Activated CD8-positive, alpha-beta T cell treated with anti-CD3 and anti-CD28 coated beads, Interleukin-2, amount 10 ng/mL, durations not matched to agents 7 days and 5 days (primary cell): ENCODE data around the gene RTN4R. TPM values are rescaled to one million over a fixed set of nuclear protein-coding genes. Genes with fewer than 3 reads are reported as not detected.

Experiments
- ATAC-seq: fragments of 150-1000 bp; cut with Tn5 transposase; one replicate; pipeline ENCODE4 v1.10.0; 2021; ENCODE audit warnings: moderate library complexity
- CTCF ChIA-PET: fragments of 350-600 bp; sonication (Branson Sonifier 250); formaldehyde crosslinking; loops from one replicate; lab custom pipeline; 2021; ENCODE audit warnings: antibody characterized with exemption; lab: Charles Lee
- POLR2A ChIA-PET: fragments of 350-600 bp; sonication (Branson Sonifier 250); formaldehyde crosslinking; loops from one replicate; lab custom pipeline; 2021; ENCODE audit warnings: antibody characterized with exemption; lab: Charles Lee
- DNase-seq: peaks from one replicate; pipeline ENCODE4 v3.0.0-alpha.2; 2020
- H3K27ac Mint-ChIP-seq: one replicate; pipeline ENCODE4 v1.8.0; 2021; ENCODE audit warnings: mild to moderate bottlenecking, mixed read lengths
- H3K27me3 Mint-ChIP-seq: one replicate; pipeline ENCODE4 v1.8.0; 2021; ENCODE audit warnings: low read depth, mixed read lengths
- H3K36me3 Mint-ChIP-seq: one replicate; pipeline ENCODE4 v1.8.0; 2021; ENCODE audit warnings: low read depth, mixed read lengths
- H3K4me1 Mint-ChIP-seq: one replicate; pipeline ENCODE4 v1.8.0; 2021; ENCODE audit warnings: low read depth, mixed read lengths
- H3K4me3 Mint-ChIP-seq: one replicate; pipeline ENCODE4 v1.8.0; 2021; ENCODE audit warnings: mild to moderate bottlenecking, mixed read lengths
- H3K9me3 Mint-ChIP-seq: one replicate; pipeline ENCODE4 v1.8.0; 2022; ENCODE audit warnings: mixed read lengths; ENCODE audit not compliant: insufficient read depth
- total RNA-seq, 2 experiments: library from RNA; stranded (reverse); gene quantifications; one replicate each; pipeline ENCODE4 v1.2.3, GENCODE V29; 2021

Gene RTN4R
- total RNA-seq, 2 experiments from 2014 or later, result 3.7 to 3.8 TPM

DNA sequence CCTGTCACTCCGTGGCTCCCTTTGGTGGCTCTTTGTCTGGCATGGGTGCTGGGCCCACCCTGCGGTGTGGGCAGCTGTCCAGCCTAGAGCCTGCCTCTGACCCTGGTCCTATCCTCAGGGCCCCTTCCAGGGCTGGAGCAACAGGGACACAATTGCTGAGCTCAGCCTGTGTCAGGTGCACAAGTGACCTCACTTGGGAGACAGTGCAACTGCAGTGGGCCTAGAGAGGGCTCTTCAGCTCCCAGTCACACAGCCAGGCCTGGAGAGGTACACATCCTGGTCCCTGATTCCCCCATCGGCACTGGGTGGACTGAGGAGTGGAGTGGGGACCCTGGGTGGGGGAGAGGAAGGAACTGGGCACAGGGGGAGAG is 43.9 kb downstream of the RTN4R start:
- POLR2A ChIA-PET, result interaction anchor here (0.6 kb wide), 1 partner anchor 179 kb away, joined by 3 read pairs; no protein-coding TSS in a partner anchor
- Mint-ChIP-seq H3K9me3 (no peaks in the 10 kb centered on the region), H3K27me3 (no peaks in the 10 kb centered on the region), H3K36me3 (no peaks in the 10 kb centered on the region), H3K4me1 (no peaks in the 10 kb centered on the region), H3K27ac (no peak overlapping the region), H3K4me3 (no peak overlapping the region)
- no peak for DNase-seq
- CTCF ChIA-PET, result interaction anchor here (1.4 kb wide), 1 partner anchor 67 kb away, joined by 3 read pairs; no protein-coding TSS in a partner anchor
- no peak for ATAC-seq

DNA sequence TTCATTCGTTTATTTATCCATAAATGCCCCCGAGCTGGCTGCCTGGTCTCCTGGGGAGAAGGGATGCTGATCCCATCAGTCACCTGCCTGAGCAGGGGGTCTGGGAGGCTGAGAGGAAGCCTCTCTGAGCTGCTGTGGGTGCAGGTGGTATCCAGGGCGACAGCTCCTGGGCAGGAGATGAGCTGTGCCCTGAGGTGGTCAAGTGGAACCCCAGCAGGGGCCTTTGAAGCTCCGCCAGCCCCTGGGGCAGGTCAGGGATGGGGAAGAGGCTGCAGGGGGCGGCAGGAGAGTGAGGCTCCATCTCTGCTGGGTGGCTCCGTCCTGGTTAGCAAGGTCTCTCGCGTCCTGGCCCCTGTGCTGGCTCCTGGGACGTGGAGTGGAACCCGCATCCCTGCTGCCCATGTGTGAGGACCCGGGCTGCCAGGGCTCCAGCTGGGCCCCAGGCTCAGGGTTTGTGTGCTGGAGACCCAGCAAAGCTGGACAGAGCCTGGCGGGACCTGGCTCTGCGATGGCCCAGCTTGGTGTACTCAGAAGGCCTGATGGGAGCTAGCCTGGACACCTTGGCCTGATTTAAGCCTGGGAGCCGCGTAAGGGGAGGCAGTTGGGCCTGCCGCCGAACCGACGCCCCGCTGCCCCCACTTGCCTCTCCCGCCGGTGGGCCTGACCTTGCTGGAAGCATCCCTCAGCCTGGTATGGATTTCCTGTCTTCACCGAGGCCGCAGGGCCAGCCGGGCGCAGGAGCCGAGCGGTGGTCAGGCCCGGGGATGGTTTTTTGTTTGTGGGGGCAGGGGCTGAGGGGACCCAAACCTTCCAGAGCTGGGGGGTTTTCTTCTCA is 44.5 kb downstream of the RTN4R start:
- Mint-ChIP-seq H3K4me1 (no peaks in the 10 kb centered on the region), H3K27ac (no peak overlapping the region), H3K4me3 (no peak overlapping the region), H3K36me3 (no peaks in the 10 kb centered on the region), H3K27me3 (no peaks in the 10 kb centered on the region), H3K9me3 (no peaks in the 10 kb centered on the region)
- DNase-seq (no peak), ATAC-seq (no peak)
- ChIA-PET POLR2A (no interaction called here), CTCF (interaction anchor here (1.4 kb wide), 1 partner anchor 67 kb away, joined by 3 read pairs; no protein-coding TSS in a partner anchor)

DNA sequence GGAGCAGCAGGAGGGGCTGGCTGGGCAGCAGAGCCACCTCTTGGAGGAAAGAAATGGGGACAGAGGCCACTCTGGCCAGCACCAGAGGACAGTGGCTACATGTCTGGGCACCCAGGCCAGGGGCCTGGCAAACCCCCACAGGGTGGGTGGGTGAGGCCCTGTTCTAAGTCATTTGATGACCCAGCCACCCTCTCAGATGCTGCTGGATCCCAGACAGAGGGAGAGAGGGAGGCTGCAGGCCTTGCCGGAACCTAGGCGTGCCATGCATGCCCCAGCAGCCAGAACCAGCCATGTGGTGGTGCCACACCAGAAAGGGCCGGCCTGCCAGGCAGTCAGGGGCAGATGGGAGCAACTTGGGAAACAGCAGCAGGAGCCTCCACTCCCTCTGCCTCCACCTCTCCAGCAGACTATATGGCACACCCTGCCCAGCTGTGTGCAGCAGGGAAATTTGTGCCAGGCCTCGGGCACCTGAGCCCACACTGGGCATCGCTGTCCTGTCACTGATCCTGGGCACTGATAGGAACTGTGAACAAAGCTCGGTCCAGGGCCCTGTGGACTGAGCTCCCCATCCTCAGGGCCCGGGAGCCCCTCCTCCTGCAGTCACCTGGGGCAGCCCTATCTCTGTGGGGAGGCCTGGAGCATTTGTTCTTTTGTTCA is 45.2 kb downstream of the RTN4R start:
- POLR2A ChIA-PET, result no interaction called here
- H3K9me3 Mint-ChIP-seq, result no peaks in the 10 kb centered on the region
- no peak for DNase-seq

DNA sequence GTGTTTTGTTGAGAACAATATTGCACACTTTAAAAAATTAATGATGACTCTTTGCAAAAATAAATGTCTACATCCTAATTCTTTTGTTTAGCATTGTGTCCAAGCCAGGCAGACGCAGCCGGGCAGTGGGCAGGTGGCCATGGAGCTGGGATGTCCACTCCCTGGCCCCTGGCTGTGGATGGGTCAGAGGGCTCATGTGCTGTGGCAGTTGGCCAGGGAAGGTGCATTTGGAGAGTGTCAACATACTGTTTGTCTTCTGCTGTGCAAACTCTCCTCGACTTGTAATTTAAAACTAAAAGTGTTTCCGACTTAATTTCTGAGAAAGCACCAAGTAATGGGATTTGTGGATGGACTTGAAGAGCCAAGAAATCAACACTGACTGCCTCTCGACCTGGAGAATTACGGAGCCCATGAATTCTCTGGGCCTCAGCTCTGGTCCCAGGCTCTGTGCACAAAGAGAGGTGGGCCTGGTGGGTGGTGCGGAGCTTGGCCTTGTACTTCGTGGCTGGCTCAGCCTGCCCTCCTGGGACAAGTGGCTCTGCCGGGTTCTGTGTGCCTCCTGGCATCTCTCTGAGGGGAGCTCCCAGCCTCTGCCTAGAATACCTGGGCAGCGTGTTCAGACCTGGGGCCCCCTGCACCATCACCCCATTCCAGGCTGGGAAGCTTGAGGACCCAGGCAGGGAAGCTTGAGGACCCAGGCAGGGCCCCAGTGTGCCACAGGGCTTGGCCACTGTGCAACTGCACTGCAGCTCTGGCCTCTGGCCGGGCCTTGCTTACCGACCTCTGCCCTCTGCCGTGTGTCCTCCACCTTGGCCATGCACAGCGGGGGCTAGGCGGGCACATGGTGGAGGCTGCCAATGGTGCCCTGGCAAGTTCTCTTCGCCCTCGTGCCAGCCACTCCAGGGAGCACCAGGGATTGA is 46.4 kb downstream of the RTN4R start:
- DNase-seq, result no peak
- Mint-ChIP-seq H3K4me3 (no peak overlapping the region), H3K9me3 (no peaks in the 10 kb centered on the region), H3K27me3 (no peaks in the 10 kb centered on the region), H3K36me3 (no peaks in the 10 kb centered on the region), H3K27ac (no peak overlapping the region), H3K4me1 (no peaks in the 10 kb centered on the region)
- ChIA-PET POLR2A (no interaction called here), CTCF (no interaction called here)
- no peak for ATAC-seq

More for the DNA sequence above, 45.2 kb downstream of the RTN4R start:
- Mint-ChIP-seq H3K27ac (no peak overlapping the region), H3K4me3 (no peak overlapping the region), H3K27me3 (no peaks in the 10 kb centered on the region), H3K36me3 (no peaks in the 10 kb centered on the region), H3K4me1 (no peaks in the 10 kb centered on the region)
- ATAC-seq, result no peak
- CTCF ChIA-PET, result no interaction called here

DNA sequence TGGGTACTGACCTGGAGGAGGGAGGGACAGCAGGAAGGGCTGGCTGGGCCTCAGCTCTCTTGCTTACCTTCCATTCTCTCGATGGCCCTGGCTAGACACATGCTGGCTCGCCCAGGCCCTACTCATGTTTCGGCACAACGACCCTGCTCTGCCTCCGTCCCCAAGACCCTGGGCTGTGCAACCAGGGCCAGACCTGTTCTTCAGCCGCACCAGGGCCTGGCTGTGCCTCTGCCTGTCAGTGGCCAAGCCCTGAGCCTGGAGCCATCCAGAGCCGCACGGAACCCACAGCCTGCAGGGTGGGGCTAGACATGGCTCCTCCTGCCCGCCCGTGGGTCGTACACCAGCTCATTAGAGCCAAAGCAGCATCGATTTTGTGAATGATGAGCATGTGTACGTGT is 47.5 kb downstream of the RTN4R start:
- ChIA-PET CTCF (no interaction called here), POLR2A (no interaction called here)
- no peaks in the 10 kb centered on the region for H3K9me3 Mint-ChIP-seq
- H3K27me3 Mint-ChIP-seq, result no peaks in the 10 kb centered on the region
- H3K4me1 Mint-ChIP-seq, result no peaks in the 10 kb centered on the region
- H3K27ac Mint-ChIP-seq, result no peak overlapping the region
- DNase-seq (no peak), ATAC-seq (no peak)
- no peaks in the 10 kb centered on the region for H3K36me3 Mint-ChIP-seq
- H3K4me3 Mint-ChIP-seq, result no peak overlapping the region

DNA sequence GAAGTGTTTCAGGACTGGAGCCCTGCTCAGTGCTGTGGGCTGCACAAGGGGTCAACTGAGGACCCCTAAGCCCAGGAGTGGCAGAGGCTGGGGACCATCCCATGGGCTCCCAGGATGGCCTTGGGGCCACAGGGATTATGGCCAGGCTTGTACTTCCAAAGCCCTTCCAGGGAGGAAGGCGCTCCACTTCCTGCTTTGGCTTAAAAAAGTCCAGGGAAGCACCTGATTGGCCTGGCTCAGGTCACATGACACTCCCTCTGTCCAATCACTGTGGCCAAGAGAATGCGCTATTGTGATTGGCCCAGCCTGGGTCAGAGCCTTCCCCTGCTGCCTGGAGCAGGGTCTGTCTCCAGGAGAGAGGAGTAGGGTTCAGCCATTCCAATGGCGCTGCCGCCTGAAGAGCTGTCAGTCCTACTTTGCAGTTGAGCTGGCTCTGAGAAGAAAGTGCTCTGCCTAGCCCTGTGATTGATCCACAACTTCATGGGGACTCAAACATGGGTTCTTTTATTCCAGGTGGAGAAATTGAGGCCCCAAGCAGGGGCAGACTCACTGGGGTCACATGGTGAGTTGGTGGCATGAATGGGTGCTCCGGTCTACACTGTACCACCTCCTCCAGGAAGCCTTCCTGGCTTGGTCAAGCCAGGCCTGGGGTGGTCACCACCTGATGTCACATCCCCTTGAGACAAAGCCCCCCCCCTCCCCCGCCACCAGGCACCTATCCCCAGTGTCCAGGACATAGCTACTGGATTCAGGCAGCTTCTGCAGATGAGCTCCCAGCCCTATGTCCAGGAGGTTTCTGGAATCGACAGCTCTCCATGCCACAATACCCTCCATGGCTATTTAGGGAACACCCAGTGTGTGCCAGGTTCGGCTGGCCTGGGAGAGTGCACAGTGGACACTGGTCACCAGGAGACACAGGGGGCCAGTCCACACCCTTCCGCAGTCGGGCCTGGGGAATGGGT is 48.2 kb downstream of the RTN4R start:
- ATAC-seq (no peak), DNase-seq (no peak)
- H3K36me3 Mint-ChIP-seq, result no peaks in the 10 kb centered on the region
- ChIA-PET CTCF (no interaction called here), POLR2A (no interaction called here)
- H3K4me1 Mint-ChIP-seq, result no peaks in the 10 kb centered on the region
- H3K4me3 Mint-ChIP-seq, result no peak overlapping the region
- no peak overlapping the region for H3K27ac Mint-ChIP-seq
- H3K9me3 Mint-ChIP-seq, result no peaks in the 10 kb centered on the region
- no peaks in the 10 kb centered on the region for H3K27me3 Mint-ChIP-seq

DNA sequence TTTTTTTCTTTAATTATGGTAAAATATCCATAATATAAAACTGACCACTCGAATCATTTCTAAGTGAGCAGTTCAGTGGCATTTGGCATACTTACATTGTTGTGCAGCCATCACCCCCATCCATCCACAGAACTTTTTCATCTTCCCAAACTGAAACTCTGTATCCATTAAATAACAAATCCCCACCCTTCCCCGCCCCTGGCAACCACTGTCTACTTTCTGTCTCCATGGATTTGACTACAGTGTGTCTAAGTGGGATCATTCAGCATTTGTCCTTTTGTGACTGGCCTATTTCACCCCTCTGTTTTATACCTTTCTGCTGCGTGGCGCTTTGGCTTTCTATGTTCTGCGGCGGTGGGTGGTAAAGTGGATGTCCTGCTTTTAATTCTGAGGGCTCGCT is 49.1 kb downstream of the RTN4R start:
- Mint-ChIP-seq H3K4me1 (no peaks in the 10 kb centered on the region), H3K4me3 (no peak overlapping the region), H3K9me3 (no peaks in the 10 kb centered on the region), H3K36me3 (no peaks in the 10 kb centered on the region), H3K27ac (no peak overlapping the region), H3K27me3 (no peaks in the 10 kb centered on the region)
- ChIA-PET CTCF (no interaction called here), POLR2A (no interaction called here)
- ATAC-seq (no peak), DNase-seq (no peak)

DNA sequence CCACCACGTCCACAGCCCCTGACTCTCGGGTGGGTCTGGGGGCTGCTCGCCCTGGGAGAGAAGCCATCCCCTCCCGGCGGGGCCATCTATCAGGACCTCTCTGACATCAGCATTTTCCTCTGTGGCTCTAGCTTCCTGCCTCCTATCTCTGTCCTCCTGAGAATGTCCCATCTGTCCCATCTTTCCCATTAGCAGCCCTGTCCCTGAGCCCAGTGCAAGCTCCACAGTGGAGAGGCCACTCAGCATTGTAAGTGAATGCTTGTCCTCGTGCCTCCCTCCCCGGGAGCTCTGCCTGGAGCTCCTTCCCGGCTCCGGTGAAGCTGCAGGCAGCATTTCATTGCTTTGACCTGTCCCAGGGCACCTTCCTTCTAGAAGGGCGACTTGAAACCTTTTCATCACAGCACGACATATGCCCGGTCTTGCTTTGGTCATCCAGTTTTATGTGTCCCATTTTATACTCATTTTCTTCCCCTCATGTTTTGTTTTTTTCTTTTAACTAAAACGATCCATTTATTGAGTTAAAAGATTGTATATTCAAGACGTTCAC is 49.7 kb downstream of the RTN4R start:
- Mint-ChIP-seq H3K27ac (no peak overlapping the region), H3K4me1 (no peaks in the 10 kb centered on the region), H3K36me3 (no peaks in the 10 kb centered on the region), H3K9me3 (no peaks in the 10 kb centered on the region), H3K27me3 (no peaks in the 10 kb centered on the region), H3K4me3 (no peak overlapping the region)
- DNase-seq, result no peak
- ChIA-PET CTCF (no interaction called here), POLR2A (no interaction called here)
- no peak for ATAC-seq

DNA sequence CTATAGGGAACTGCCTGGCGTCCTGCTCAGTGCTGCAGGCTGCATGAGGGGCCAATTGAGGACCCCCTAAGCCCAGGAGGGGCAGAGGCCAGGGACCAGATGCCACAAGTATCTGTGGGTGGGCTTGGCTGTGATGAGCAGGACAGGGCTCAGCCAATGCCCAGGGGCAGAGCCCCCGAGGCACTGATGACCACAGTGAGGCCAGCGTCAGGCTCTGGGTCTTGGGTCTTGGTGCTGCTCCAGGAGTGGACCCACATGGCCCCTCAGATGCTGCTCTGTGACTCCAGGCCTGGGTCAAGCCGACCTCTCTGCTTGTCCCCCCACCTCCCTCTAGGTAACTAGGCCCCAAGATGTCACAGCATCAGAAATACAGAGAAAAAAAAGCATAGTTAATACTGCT is 50.6 kb downstream of the RTN4R start:
- ATAC-seq (no peak), DNase-seq (no peak)
- ChIA-PET CTCF (no interaction called here), POLR2A (no interaction called here)
- Mint-ChIP-seq H3K4me1 (no peaks in the 10 kb centered on the region), H3K4me3 (no peak overlapping the region), H3K27ac (no peak overlapping the region), H3K36me3 (no peaks in the 10 kb centered on the region), H3K9me3 (no peaks in the 10 kb centered on the region), H3K27me3 (no peaks in the 10 kb centered on the region)

DNA sequence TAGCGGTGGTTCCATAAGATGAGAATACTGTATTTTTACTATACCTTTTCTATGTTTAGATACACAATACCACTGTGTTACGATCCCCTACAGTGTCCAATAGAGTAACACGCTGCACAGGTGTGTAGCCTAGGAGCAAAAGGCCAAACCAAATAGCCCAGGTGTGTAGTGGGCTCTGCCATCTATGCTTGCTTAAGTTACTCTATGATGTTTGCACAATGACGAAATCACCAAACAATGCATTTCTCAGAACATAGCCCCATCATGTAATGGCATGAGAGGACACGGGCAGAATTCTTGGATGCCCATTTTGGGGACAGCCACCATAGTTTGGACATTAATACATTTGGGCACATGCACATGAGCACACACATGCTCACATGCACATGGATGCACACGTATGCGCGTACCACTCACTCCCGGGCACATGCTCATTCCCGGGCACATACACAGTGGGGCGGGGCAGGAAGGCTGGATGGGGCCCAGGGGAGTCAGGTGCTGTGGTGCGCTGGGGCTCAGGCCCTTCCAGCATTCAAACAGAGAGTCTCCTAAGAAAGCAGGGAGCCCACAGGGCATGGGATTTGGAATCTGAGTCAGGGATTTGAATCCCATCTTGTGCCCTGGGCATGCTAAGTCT is 51.1 kb downstream of the RTN4R start:
- no peaks in the 10 kb centered on the region for H3K4me1 Mint-ChIP-seq
- no peak for ATAC-seq
- H3K27me3 Mint-ChIP-seq, result no peaks in the 10 kb centered on the region
- H3K9me3 Mint-ChIP-seq, result no peaks in the 10 kb centered on the region
- H3K27ac Mint-ChIP-seq, result no peak overlapping the region
- H3K4me3 Mint-ChIP-seq, result no peak overlapping the region
- no peaks in the 10 kb centered on the region for H3K36me3 Mint-ChIP-seq
- CTCF ChIA-PET, result no interaction called here
- POLR2A ChIA-PET, result no interaction called here
- no peak for DNase-seq
